Suprapubic skin (tissue), 3 donors: Measurements from ENCODE around the gene RBBP8NL.

ENCODE experiments used
- EP300 ChIP-seq: sonication (generic); formaldehyde crosslinking; IDR thresholded peaks from one replicate; pipeline ENCODE4 v1.6.1; 2017; ENCODE audit warnings: antibody characterized with exemption
- POLR2A ChIP-seq, 2 donors: fragments of 450-650 bp; IDR thresholded peaks; one replicate each; pipeline ENCODE4 v1.6.1; 2017; ENCODE audit warnings: antibody characterized with exemption in 2 of 2, mild to moderate bottlenecking in 2 of 2, moderate library complexity in 2 of 2
- TF ChIP-seq, protein P1 (sequence below), 2 donors: fragments of 200-600 bp in 1 of 2; fragments of 450-650 bp in 1 of 2; sonication (generic) in 1 of 2; IDR thresholded peaks; one replicate each; pipeline ENCODE4 v1.5.1; 2016 to 2019; ENCODE audit warnings: antibody characterized with exemption in 2 of 2, mild to moderate bottlenecking in 1 of 2, moderate library complexity in 1 of 2

DNA sequence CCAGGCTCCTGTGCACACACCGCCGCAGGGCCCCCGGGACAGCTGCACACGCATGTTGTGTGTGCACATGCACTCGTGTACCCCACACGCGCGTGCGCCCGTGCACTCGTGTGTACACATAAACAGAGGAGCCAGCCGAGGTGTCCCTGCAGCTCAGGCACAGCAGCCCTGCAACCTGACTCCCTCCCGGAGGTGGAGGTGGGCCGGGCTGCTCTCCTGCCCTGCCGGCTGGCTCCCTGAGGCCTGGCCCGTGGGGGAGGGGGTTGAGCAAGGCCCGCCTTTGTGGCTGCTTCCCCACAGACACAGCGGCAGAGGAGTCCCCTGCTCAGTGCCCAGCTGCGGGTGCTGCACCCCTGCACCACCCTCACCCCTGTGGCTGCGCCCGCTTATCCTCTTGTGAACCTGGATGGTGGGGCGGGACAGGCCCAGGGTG is 624 bp downstream of the RBBP8NL start:
- TF ChIP-seq, protein P1, sequence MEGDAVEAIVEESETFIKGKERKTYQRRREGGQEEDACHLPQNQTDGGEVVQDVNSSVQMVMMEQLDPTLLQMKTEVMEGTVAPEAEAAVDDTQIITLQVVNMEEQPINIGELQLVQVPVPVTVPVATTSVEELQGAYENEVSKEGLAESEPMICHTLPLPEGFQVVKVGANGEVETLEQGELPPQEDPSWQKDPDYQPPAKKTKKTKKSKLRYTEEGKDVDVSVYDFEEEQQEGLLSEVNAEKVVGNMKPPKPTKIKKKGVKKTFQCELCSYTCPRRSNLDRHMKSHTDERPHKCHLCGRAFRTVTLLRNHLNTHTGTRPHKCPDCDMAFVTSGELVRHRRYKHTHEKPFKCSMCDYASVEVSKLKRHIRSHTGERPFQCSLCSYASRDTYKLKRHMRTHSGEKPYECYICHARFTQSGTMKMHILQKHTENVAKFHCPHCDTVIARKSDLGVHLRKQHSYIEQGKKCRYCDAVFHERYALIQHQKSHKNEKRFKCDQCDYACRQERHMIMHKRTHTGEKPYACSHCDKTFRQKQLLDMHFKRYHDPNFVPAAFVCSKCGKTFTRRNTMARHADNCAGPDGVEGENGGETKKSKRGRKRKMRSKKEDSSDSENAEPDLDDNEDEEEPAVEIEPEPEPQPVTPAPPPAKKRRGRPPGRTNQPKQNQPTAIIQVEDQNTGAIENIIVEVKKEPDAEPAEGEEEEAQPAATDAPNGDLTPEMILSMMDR (IDR thresholded peaks at IDR 0.05) = no peak
- TF ChIP-seq EP300 (no peak), POLR2A (IDR thresholded peaks at IDR 0.05) (no peak)
